HL-60 (cell line): ENCODE results near the gene C9orf72.

Experiments
- SPI1 ChIP-seq: IDR thresholded peaks from 2 replicates; pipeline ENCODE4 v1.6.1; 2012; ENCODE audit warnings: low read depth, mild to moderate bottlenecking, borderline replicate concordance
- TF ChIP-seq, protein P1 (sequence below): IDR thresholded peaks from one replicate; pipeline ENCODE4 v1.5.1; 2011; ENCODE audit warnings: low read length, control low read depth, inconsistent platforms; ENCODE audit not compliant: insufficient read depth
- TF ChIP-seq, protein P2 (sequence below): IDR thresholded peaks from 2 replicates; pipeline ENCODE4 v1.6.1; 2012; ENCODE audit warnings: low read depth; ENCODE audit not compliant: insufficient replicate concordance

GRCh38 chr9:27590651-27591050, 17.4 kb upstream of the C9orf72 start:
- TF ChIP-seq, protein P1, sequence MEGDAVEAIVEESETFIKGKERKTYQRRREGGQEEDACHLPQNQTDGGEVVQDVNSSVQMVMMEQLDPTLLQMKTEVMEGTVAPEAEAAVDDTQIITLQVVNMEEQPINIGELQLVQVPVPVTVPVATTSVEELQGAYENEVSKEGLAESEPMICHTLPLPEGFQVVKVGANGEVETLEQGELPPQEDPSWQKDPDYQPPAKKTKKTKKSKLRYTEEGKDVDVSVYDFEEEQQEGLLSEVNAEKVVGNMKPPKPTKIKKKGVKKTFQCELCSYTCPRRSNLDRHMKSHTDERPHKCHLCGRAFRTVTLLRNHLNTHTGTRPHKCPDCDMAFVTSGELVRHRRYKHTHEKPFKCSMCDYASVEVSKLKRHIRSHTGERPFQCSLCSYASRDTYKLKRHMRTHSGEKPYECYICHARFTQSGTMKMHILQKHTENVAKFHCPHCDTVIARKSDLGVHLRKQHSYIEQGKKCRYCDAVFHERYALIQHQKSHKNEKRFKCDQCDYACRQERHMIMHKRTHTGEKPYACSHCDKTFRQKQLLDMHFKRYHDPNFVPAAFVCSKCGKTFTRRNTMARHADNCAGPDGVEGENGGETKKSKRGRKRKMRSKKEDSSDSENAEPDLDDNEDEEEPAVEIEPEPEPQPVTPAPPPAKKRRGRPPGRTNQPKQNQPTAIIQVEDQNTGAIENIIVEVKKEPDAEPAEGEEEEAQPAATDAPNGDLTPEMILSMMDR, result no peak
- no peak for TF ChIP-seq SPI1
- TF ChIP-seq, protein P2, sequence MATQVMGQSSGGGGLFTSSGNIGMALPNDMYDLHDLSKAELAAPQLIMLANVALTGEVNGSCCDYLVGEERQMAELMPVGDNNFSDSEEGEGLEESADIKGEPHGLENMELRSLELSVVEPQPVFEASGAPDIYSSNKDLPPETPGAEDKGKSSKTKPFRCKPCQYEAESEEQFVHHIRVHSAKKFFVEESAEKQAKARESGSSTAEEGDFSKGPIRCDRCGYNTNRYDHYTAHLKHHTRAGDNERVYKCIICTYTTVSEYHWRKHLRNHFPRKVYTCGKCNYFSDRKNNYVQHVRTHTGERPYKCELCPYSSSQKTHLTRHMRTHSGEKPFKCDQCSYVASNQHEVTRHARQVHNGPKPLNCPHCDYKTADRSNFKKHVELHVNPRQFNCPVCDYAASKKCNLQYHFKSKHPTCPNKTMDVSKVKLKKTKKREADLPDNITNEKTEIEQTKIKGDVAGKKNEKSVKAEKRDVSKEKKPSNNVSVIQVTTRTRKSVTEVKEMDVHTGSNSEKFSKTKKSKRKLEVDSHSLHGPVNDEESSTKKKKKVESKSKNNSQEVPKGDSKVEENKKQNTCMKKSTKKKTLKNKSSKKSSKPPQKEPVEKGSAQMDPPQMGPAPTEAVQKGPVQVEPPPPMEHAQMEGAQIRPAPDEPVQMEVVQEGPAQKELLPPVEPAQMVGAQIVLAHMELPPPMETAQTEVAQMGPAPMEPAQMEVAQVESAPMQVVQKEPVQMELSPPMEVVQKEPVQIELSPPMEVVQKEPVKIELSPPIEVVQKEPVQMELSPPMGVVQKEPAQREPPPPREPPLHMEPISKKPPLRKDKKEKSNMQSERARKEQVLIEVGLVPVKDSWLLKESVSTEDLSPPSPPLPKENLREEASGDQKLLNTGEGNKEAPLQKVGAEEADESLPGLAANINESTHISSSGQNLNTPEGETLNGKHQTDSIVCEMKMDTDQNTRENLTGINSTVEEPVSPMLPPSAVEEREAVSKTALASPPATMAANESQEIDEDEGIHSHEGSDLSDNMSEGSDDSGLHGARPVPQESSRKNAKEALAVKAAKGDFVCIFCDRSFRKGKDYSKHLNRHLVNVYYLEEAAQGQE, result no peak
